HG03439 (cell line): Measurements from ENCODE around the gene CISD1.
A peak's percentile ranks its signal among the peaks of the same experiment; 100 is the strongest.

Experiments used
- ATAC-seq: cut with Tn5 transposase; IDR thresholded peaks from one replicate; pipeline ENCODE4 v1.9.1; 2021; ENCODE audit warnings: mild to moderate bottlenecking, moderate library complexity; ENCODE audit not compliant: unreplicated experiment

CISD1 gene

GRCh38 chr10:58304099-58304633 is 35.2 kb downstream of the CISD1 start:
- no peak for ATAC-seq

GRCh38 chr10:58305821-58306220 is 36.9 kb downstream of the CISD1 start:
- no peak for ATAC-seq

GRCh38 chr10:58307676-58308075 is 38.7 kb downstream of the CISD1 start:
- ATAC-seq, result no peak

- ATAC-seq, result no peak
Measured at GRCh38 chr10:58311026-58311425, 42.1 kb downstream of the CISD1 start.

GRCh38 chr10:58316874-58317273 is 47.9 kb downstream of the CISD1 start:
- ATAC-seq, result no peak

GRCh38 chr10:58318346-58318745 is 49.4 kb downstream of the CISD1 start:
- ATAC-seq, result no peak

GRCh38 chr10:58319599-58319998 is 50.6 kb downstream of the CISD1 start:
- no peak for ATAC-seq

- no peak for ATAC-seq
Measured at GRCh38 chr10:58320351-58321049, 51.5 kb downstream of the CISD1 start.

GRCh38 chr10:58322072-58322834 is 53.3 kb downstream of the CISD1 start:
- peak; percentile 59 for ATAC-seq

GRCh38 chr10:58322835-58323209 is 53.9 kb downstream of the CISD1 start:
- no peak for ATAC-seq

- ATAC-seq, result no peak
Measured at GRCh38 chr10:58326967-58327381, 58.0 kb downstream of the CISD1 start.

GRCh38 chr10:58328233-58328632 is 59.3 kb downstream of the CISD1 start:
- no peak for ATAC-seq

GRCh38 chr10:58330431-58330830 is 61.5 kb downstream of the CISD1 start:
- ATAC-seq, result no peak

GRCh38 chr10:58331646-58332045 is 62.7 kb downstream of the CISD1 start:
- no peak for ATAC-seq

- ATAC-seq, result peak; percentile 96
Measured at GRCh38 chr10:58334817-58335305, 65.9 kb downstream of the CISD1 start, which contains the start of gene UBE2D1. UBE2D1 (plus strand) TSS chr10:58335006; CDS start chr10:58335202, 196 bp downstream.

GRCh38 chr10:58335306-58336005 is 66.5 kb downstream of the CISD1 start:
- ATAC-seq, result peak; percentile 50

- no peak for ATAC-seq
Measured at GRCh38 chr10:58336242-58336641, 67.3 kb downstream of the CISD1 start.
